ENCODE measurements around the gene KRTAP10-8. TPM values are rescaled to one million over a fixed set of nuclear protein-coding genes. Genes with fewer than 3 reads are reported as not detected.
A peak's percentile ranks its signal among the peaks of the same experiment; 100 is the strongest.

The KRTAP10-8 gene
- total and polyA plus RNA-seq, 2 experiments from 2014 or later: not detected

DNA sequence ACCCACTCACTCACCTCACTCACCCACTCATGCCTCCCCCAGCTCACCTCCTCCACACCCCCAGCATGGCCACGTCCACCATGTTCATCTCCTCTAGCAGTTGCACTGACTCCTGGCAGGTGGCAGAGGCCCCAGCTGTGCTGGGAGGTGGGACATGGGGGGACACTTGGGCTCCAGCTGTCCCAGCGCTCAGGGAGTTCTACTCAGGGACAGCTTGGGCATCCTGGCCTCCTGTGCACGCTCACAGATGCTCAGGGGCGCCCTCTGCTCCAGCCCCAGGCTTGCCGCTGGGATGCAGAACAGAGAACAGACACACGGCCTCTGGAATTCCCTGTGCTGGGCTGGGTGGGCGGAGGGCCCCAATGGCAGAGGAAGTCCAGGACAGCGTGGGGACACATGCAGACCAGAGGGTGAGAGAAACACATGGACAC lies 5.2 kb downstream of the KRTAP10-8 start:
- Mint-ChIP-seq H3K9me3 (peaks cover 35% of the 10 kb centered on the region), H3K36me3 (ENCODE audit: low read depth) (peaks cover 20% of the 10 kb centered on the region), H3K4me3 (no peak overlapping the region), H3K27ac (no peak overlapping the region), H3K27me3 (ENCODE audit: insufficient read depth, low read depth, poor library complexity) (peaks cover 11% of the 10 kb centered on the region), H3K4me1 (peaks cover 23% of the 10 kb centered on the region)
- H3K4me2 ChIP-seq: no peak overlapping the region
- H3F3A ChIP-seq (replicated peaks; ENCODE audit: low read depth): no peaks in the 10 kb centered on the region
- ATAC-seq (peak; percentile 81), DNase-seq (ENCODE audit: low spot score) (peak; percentile 45)
- H3K4me3 ChIP-seq: no peak overlapping the region
- no peaks in the 10 kb centered on the region for H4K20me1 ChIP-seq (replicated peaks; ENCODE audit: insufficient read depth)
- no peaks in the 10 kb centered on the region for H3K4me1 ChIP-seq (ENCODE audit: insufficient read depth)
- TF ChIP-seq ZNF114 (CRISPR knock-in tag; IDR thresholded peaks at IDR 0.05) (no peak), ZNF331 (CRISPR knock-in tag; IDR thresholded peaks at IDR 0.05; ENCODE audit: low read depth) (no peak)
- TF ChIP-seq, protein P1, sequence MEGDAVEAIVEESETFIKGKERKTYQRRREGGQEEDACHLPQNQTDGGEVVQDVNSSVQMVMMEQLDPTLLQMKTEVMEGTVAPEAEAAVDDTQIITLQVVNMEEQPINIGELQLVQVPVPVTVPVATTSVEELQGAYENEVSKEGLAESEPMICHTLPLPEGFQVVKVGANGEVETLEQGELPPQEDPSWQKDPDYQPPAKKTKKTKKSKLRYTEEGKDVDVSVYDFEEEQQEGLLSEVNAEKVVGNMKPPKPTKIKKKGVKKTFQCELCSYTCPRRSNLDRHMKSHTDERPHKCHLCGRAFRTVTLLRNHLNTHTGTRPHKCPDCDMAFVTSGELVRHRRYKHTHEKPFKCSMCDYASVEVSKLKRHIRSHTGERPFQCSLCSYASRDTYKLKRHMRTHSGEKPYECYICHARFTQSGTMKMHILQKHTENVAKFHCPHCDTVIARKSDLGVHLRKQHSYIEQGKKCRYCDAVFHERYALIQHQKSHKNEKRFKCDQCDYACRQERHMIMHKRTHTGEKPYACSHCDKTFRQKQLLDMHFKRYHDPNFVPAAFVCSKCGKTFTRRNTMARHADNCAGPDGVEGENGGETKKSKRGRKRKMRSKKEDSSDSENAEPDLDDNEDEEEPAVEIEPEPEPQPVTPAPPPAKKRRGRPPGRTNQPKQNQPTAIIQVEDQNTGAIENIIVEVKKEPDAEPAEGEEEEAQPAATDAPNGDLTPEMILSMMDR (conservative IDR thresholded peaks at IDR 0.05; ENCODE audit: low read depth in 2 of 2): peak in 1 of 2 experiments; percentile 54; a peak in 2 of 4 replicates
- H3K36me3 ChIP-seq (ENCODE audit: insufficient read depth): no peaks in the 10 kb centered on the region
- no peaks in the 10 kb centered on the region for H3K9me2 ChIP-seq (ENCODE audit: insufficient read depth)
- H3K27me3 ChIP-seq (ENCODE audit: insufficient read depth): no peaks in the 10 kb centered on the region
- H2AFZ ChIP-seq: no peak overlapping the region
- no peak overlapping the region for H3K27ac ChIP-seq (ENCODE audit: low read depth)
- H3K79me2 ChIP-seq (replicated peaks; ENCODE audit: insufficient read depth): no peaks in the 10 kb centered on the region

DNA sequence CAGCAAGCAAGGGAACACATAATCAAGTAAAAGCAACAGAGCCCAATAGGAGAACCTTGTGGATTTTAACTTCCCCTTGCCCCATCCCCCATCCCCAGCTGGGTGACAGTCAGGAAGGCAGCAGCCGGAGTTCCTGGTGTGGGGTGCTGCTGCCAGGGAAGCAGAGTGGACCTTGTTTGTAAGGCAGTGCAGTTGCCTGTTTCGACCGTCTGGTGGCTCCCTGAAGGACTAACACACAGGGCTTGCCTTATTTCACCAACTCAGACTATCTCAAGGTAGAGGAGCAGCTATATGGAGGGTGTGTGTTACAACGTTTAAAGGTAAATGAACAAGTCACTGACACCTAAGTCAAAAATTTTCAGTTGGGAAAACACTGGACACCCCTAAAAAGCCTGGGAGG lies 6.6 kb downstream of the KRTAP10-8 start:
- H3K27ac Mint-ChIP-seq: peak overlapping the region; percentile 74; the same call in 1 of the 2 replicates
- H3K4me2 ChIP-seq: no peak overlapping the region
- H3K27ac ChIP-seq (ENCODE audit: low read depth): no peak overlapping the region
- no peaks in the 10 kb centered on the region for H3F3A ChIP-seq (replicated peaks; ENCODE audit: low read depth)
- H3K4me1 ChIP-seq (ENCODE audit: insufficient read depth): no peaks in the 10 kb centered on the region
- peaks cover 23% of the 10 kb centered on the region; the same call in 2 of the 3 replicates for H3K4me1 Mint-ChIP-seq
- TF ChIP-seq, protein P1 (conservative IDR thresholded peaks at IDR 0.05; ENCODE audit: low read depth in 2 of 2): peak; percentile 42 to 70; a peak in 3 of 4 replicates
- TF ChIP-seq EZH2 (IDR thresholded peaks at IDR 0.05; ENCODE audit: low read depth, unreplicated experiment): no peak
- no peaks in the 10 kb centered on the region for H3K9me2 ChIP-seq (ENCODE audit: insufficient read depth)
- H2AFZ ChIP-seq: peak overlapping the region; percentile 4; the same call in 1 of the 2 replicates
- H3K36me3 ChIP-seq (ENCODE audit: insufficient read depth): no peaks in the 10 kb centered on the region; the same call in 1 of the 2 replicates
- no peaks in the 10 kb centered on the region for H4K20me1 ChIP-seq (replicated peaks; ENCODE audit: insufficient read depth)
- H3K79me2 ChIP-seq (replicated peaks; ENCODE audit: insufficient read depth): no peaks in the 10 kb centered on the region
- DNase-seq (ENCODE audit: low spot score): peak; percentile 57
- no peak overlapping the region for H3K4me3 Mint-ChIP-seq
- ATAC-seq: peak; percentile 90
- peaks cover 5% of the 10 kb centered on the region for H3K27me3 Mint-ChIP-seq (ENCODE audit: insufficient read depth, low read depth, poor library complexity)
- H3K27me3 ChIP-seq (ENCODE audit: insufficient read depth): no peaks in the 10 kb centered on the region
- peaks cover 23% of the 10 kb centered on the region for H3K36me3 Mint-ChIP-seq (ENCODE audit: low read depth)
- peaks cover 38% of the 10 kb centered on the region for H3K9me3 Mint-ChIP-seq
- no peak overlapping the region for H3K4me3 ChIP-seq

GRCh38 chr21:44618909-44619308 lies 7.0 kb downstream of the KRTAP10-8 start:
- Histone ChIP-seq H3K4me1 (ENCODE audit: insufficient read depth) (no peaks in the 10 kb centered on the region), H4K20me1 (replicated peaks; ENCODE audit: insufficient read depth) (no peaks in the 10 kb centered on the region), H3F3A (replicated peaks; ENCODE audit: low read depth) (no peaks in the 10 kb centered on the region), H3K79me2 (replicated peaks; ENCODE audit: insufficient read depth) (no peaks in the 10 kb centered on the region), H3K27ac (ENCODE audit: low read depth) (no peak overlapping the region), H3K4me2 (no peak overlapping the region), H3K36me3 (ENCODE audit: insufficient read depth) (no peaks in the 10 kb centered on the region; the same call in 1 of the 2 replicates), H3K4me3 (no peak overlapping the region), H3K9me2 (ENCODE audit: insufficient read depth) (no peaks in the 10 kb centered on the region), H3K27me3 (ENCODE audit: insufficient read depth) (no peaks in the 10 kb centered on the region), H2AFZ (peak overlapping the region; percentile 4; the same call in 1 of the 2 replicates)
- Mint-ChIP-seq H3K27me3 (ENCODE audit: insufficient read depth, low read depth, poor library complexity) (peaks cover 5% of the 10 kb centered on the region), H3K4me1 (peaks cover 23% of the 10 kb centered on the region; the same call in 2 of the 3 replicates), H3K36me3 (ENCODE audit: low read depth) (peaks cover 26% of the 10 kb centered on the region), H3K27ac (peak overlapping the region; percentile 74; the same call in 1 of the 2 replicates), H3K9me3 (peaks cover 42% of the 10 kb centered on the region), H3K4me3 (no peak overlapping the region)
- no peak for ATAC-seq
- TF ChIP-seq EZH2phosphoT487 (IDR thresholded peaks at IDR 0.05; ENCODE audit: unreplicated experiment): no peak
- no peak for TF ChIP-seq STAT1 (IDR thresholded peaks at IDR 0.05; ENCODE audit: unreplicated experiment)
- TF ChIP-seq CREB1 (CRISPR knock-in tag; IDR thresholded peaks at IDR 0.05; ENCODE audit: low read depth): no peak
- TF ChIP-seq, protein P2, sequence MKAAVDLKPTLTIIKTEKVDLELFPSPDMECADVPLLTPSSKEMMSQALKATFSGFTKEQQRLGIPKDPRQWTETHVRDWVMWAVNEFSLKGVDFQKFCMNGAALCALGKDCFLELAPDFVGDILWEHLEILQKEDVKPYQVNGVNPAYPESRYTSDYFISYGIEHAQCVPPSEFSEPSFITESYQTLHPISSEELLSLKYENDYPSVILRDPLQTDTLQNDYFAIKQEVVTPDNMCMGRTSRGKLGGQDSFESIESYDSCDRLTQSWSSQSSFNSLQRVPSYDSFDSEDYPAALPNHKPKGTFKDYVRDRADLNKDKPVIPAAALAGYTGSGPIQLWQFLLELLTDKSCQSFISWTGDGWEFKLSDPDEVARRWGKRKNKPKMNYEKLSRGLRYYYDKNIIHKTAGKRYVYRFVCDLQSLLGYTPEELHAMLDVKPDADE (IDR thresholded peaks at IDR 0.05): no peak
- TF ChIP-seq, protein P1 (conservative IDR thresholded peaks at IDR 0.05; ENCODE audit: low read depth in 2 of 2): no peak
- TF ChIP-seq POLR2AphosphoS5 (IDR thresholded peaks at IDR 0.05; ENCODE audit: low read depth): no peak
- no peak for DNase-seq (ENCODE audit: low spot score)
